Liver (tissue), 9 donors: ENCODE results near the gene GRIP1. TPM values are rescaled to one million over a fixed set of nuclear protein-coding genes. Genes with fewer than 3 reads are reported as not detected.

Experiments used
- DNase-seq: peaks from one replicate; pipeline ENCODE4 v3.0.0-alpha.2; 2017; ENCODE audit warnings: low spot score
- H3K27ac ChIP-seq, 2 donors: one replicate each; pipeline ENCODE4 v1.7.0; 2013; ENCODE audit warnings: inconsistent platforms in 2 of 2, low read length in 2 of 2, control low read depth in 1 of 2, low read depth in 1 of 2, mild to moderate bottlenecking in 1 of 2
- H3K27me3 ChIP-seq, 4 donors: one replicate each; pipeline versions ENCODE4 v1.6.1 to v1.7.0; 2013; ENCODE audit warnings: low read length in 3 of 4, inconsistent platforms in 1 of 4, mild to moderate bottlenecking in 1 of 4, moderate library complexity in 1 of 4; ENCODE audit not compliant: control insufficient read depth in 4 of 4, insufficient read depth in 4 of 4
- H3K36me3 ChIP-seq, 4 donors: one replicate each; pipeline versions ENCODE4 v1.6.1 to v1.7.0; 2013; ENCODE audit warnings: low read length in 3 of 4, mild to moderate bottlenecking in 3 of 4, low read depth in 1 of 4, moderate library complexity in 1 of 4; ENCODE audit not compliant: control insufficient read depth in 4 of 4, insufficient read depth in 3 of 4
- H3K4me1 ChIP-seq, 4 donors: one replicate each; pipeline versions ENCODE4 v1.6.1 to v1.7.0; 2013; ENCODE audit warnings: low read length in 3 of 4, mild to moderate bottlenecking in 3 of 4, moderate library complexity in 1 of 4; ENCODE audit not compliant: control insufficient read depth in 4 of 4, insufficient read depth in 4 of 4
- H3K4me3 ChIP-seq, 3 donors: one replicate each; pipeline versions ENCODE4 v1.6.1 to v1.7.0; 2013; ENCODE audit warnings: low read length in 3 of 3, control low read depth in 1 of 3, low read depth in 1 of 3, mild to moderate bottlenecking in 1 of 3
- H3K9ac ChIP-seq, 2 donors: one replicate each; pipeline ENCODE4 v1.7.0; 2013; ENCODE audit warnings: low read length in 2 of 2, mild to moderate bottlenecking in 2 of 2, moderate library complexity in 2 of 2, control low read depth in 1 of 2, low read depth in 1 of 2
- H3K9me3 ChIP-seq, 4 donors: one replicate each; pipeline versions ENCODE4 v1.6.1 to v1.7.0; 2013; ENCODE audit warnings: low read length in 3 of 4; ENCODE audit not compliant: control insufficient read depth in 4 of 4
- ATF3 ChIP-seq: IDR thresholded peaks from 2 replicates; pipeline ENCODE4 v1.6.1; 2016; ENCODE audit warnings: antibody characterized with exemption
- CTCF ChIP-seq: fragments of 150-350 bp; IDR thresholded peaks from 2 replicates; pipeline ENCODE4 v1.5.1; 2017; ENCODE audit warnings: improper control_type of control experiment, low read depth, low read length; ENCODE audit not compliant: missing input control
- EGR1 ChIP-seq, 2 donors: IDR thresholded peaks; 2 replicates each; pipeline ENCODE4 v1.6.1; 2016 to 2018; ENCODE audit warnings: antibody characterized with exemption in 2 of 2, low read depth in 2 of 2
- FOXA1 ChIP-seq: IDR thresholded peaks from 2 replicates; pipeline ENCODE4 v1.6.1; 2016; ENCODE audit warnings: antibody characterized with exemption
- FOXA2 ChIP-seq: IDR thresholded peaks from 2 replicates; pipeline ENCODE4 v1.6.1; 2016; ENCODE audit warnings: antibody characterized with exemption
- HNF4A ChIP-seq, 2 donors: conservative IDR thresholded peaks; 2 replicates each; pipeline ENCODE4 v1.6.1; 2016; ENCODE audit warnings: antibody characterized with exemption in 2 of 2, mild to moderate bottlenecking in 2 of 2
- JUND ChIP-seq, 2 donors: IDR thresholded peaks; 2 replicates each; pipeline ENCODE4 v1.6.1; 2016; ENCODE audit warnings: antibody characterized with exemption in 2 of 2
- NR2F2 ChIP-seq: IDR thresholded peaks from 2 replicates; pipeline ENCODE4 v1.6.1; 2016; ENCODE audit warnings: antibody characterized with exemption
- REST ChIP-seq: IDR thresholded peaks from 2 replicates; pipeline ENCODE4 v1.6.1; 2016; ENCODE audit warnings: antibody characterized with exemption, mild to moderate bottlenecking
- SP1 ChIP-seq: IDR thresholded peaks from 2 replicates; pipeline ENCODE4 v1.6.1; 2018; ENCODE audit warnings: antibody characterized with exemption, mild to moderate bottlenecking
- YY1 ChIP-seq: IDR thresholded peaks from 2 replicates; pipeline ENCODE4 v1.6.1; 2016; ENCODE audit warnings: antibody characterized with exemption, mild to moderate bottlenecking
- ZBTB33 ChIP-seq: IDR thresholded peaks from 2 replicates; pipeline ENCODE4 v1.6.1; 2016; ENCODE audit warnings: antibody characterized with exemption
- WGBS: extraction: QIAGEN DNeasy Blood & Tissue Kit; methylation state at CpG from one replicate; pipeline ENCODE4 v1.1.7; 2013; 5-methylcytosine and 5-hydroxymethylcytosine counted together
- polyA plus RNA-seq, 2 donors: library from polyadenylated mRNA; stranded (reverse) in 1 of 2; unstranded in 1 of 2; fragments of 200-250 nt in 1 of 2; fragments of >200 nt in 1 of 2; fragmentation: Nextera tagmentation in 1 of 2; extraction: Ambion mirVana in 1 of 2; gene quantifications; one replicate each; pipeline versions ENCODE4 v1.2.1 to v1.2.3, GENCODE V29; 2013 to 2015
- total RNA-seq, 2 donors: library from RNA; depleted of rRNA; stranded (reverse); fragments of >200 nt; gene quantifications; one replicate each; pipeline ENCODE4 v1.2.3, GENCODE V29; 2014
- TF ChIP-seq, protein P1 (sequence below): IDR thresholded peaks from 2 replicates; pipeline ENCODE4 v1.6.1; 2016; ENCODE audit warnings: antibody characterized with exemption
- donor health status: healthy.
- donor health status: healthy.
- donor health status: healthy.
- donor health status: healthy.
- donor health status: healthy.

Gene GRIP1
- total and polyA plus RNA-seq, 4 donors, result 0.05 to 1.5 (median 0.24) TPM

DNA sequence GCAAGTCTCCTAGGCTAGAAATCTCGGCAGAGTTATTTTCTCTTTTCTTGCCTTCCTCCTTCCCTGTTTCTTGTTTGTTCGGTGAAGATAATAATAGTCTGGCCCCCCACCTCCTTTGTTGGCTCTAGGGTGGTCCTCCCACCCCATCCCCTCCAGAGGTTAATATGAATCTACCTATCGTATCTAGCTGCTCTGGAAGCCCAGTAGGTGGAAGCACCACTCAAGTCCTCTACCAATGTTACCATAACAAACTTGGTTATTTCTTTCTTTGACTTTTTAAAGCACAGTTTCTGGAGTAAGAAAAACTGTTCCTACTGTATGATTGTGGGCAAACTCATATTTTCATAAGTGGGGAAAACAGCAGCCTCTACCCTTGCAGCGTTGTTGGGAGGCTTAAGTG is 19.7 kb upstream of the GRIP1 start (continued):
- TF ChIP-seq ZBTB33, result no peak
- TF ChIP-seq SP1, result no peak
- TF ChIP-seq ATF3, result no peak
- TF ChIP-seq JUND (IDR thresholded peaks at IDR 0.05), result no peak
- TF ChIP-seq, protein P1, sequence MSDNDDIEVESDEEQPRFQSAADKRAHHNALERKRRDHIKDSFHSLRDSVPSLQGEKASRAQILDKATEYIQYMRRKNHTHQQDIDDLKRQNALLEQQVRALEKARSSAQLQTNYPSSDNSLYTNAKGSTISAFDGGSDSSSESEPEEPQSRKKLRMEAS, result no peak
- TF ChIP-seq YY1, result no peak

- 71% methylated on average over 3 of the region's 3 CpGs for WGBS
- TF ChIP-seq YY1, result no peak
- DNase-seq, result no peak
These were observed 18.5 kb upstream of the GRIP1 start for GRCh38 chr12:66697404-66697803.

GRCh38 chr12:66694666-66695613 is 16.1 kb upstream of the GRIP1 start:
- Histone ChIP-seq H3K9ac (no peak overlapping the region), H3K27me3 (no peaks in the 10 kb centered on the region), H3K4me1 (no peaks in the 10 kb centered on the region), H3K9me3 (no peaks in the 10 kb centered on the region), H3K27ac (no peak overlapping the region), H3K4me3 (no peak overlapping the region), H3K36me3 (no peaks in the 10 kb centered on the region)
- TF ChIP-seq CTCF, result no peak
- no peak for TF ChIP-seq ZBTB33
- no peak for TF ChIP-seq NR2F2
- no peak for TF ChIP-seq JUND (IDR thresholded peaks at IDR 0.05)
- no peak for TF ChIP-seq ATF3
- TF ChIP-seq EGR1 (IDR thresholded peaks at IDR 0.05; ENCODE audit: low read depth in 2 of 2), result no peak
- TF ChIP-seq REST, result no peak
- no peak for TF ChIP-seq FOXA2
- TF ChIP-seq SP1, result no peak
- no peak for TF ChIP-seq FOXA1
- TF ChIP-seq HNF4A (conservative IDR thresholded peaks at IDR 0.05), result no peak
- TF ChIP-seq YY1, result no peak
- no peak for DNase-seq
- 50% methylated on average over 5 of the region's 5 CpGs for WGBS

More at GRCh38 chr12:66697404-66697803, 18.5 kb upstream of the GRIP1 start:
- Histone ChIP-seq H3K36me3 (no peaks in the 10 kb centered on the region), H3K4me1 (no peaks in the 10 kb centered on the region), H3K9ac (no peak overlapping the region), H3K27me3 (no peaks in the 10 kb centered on the region), H3K9me3 (no peaks in the 10 kb centered on the region), H3K27ac (no peak overlapping the region), H3K4me3 (no peak overlapping the region)
